H1 (cell line): ENCODE results near the gene TSR3. TPM values are rescaled to one million over a fixed set of nuclear protein-coding genes. Genes with fewer than 3 reads are reported as not detected.

ENCODE experiments used
- CTCF ChIA-PET: fragments of 300-600 bp; sonication (Branson Sonifier 250); formaldehyde crosslinking; loops from one replicate; lab custom pipeline; 2021; ENCODE audit not compliant: partially characterized antibody; lab: Charles Lee
- POLR2A ChIA-PET: fragments of 300-600 bp; sonication (Branson Sonifier 250); formaldehyde crosslinking; loops from one replicate; lab custom pipeline; 2021; ENCODE audit warnings: inconsistent platforms; ENCODE audit not compliant: partially characterized antibody; lab: Charles Lee
- DNase-seq, 2 experiments: peaks; one replicate each; pipeline versions ENCODE4 v3.0.0 to v3.0.0-alpha.2; 2010 to 2022; ENCODE audit warnings: low spot score in 2 of 2, low read depth in 1 of 2, mixed read lengths in 1 of 2
- FAIRE-seq: peaks from 2 replicates; lab custom pipeline; 2011; peaks lifted over from hg19 to GRCh38; lab: Jason Lieb, UNC
- H2AFZ ChIP-seq: 2 replicates; pipeline ENCODE4 v1.8.1; 2012; ENCODE audit warnings: low read length, inconsistent platforms
- H2AK5ac ChIP-seq: 2 replicates; pipeline ENCODE4 v1.6.1; 2013; ENCODE audit warnings: low read depth, low read length
- H2BK120ac ChIP-seq: replicated peaks from 2 replicates; pipeline ENCODE3; 2013; ENCODE audit warnings: low read depth, low read length, inconsistent platforms
- H2BK12ac ChIP-seq: 2 replicates; pipeline ENCODE4 v1.6.1; 2013; ENCODE audit warnings: low read depth, low read length
- H2BK15ac ChIP-seq: 2 replicates; pipeline ENCODE4 v1.6.1; 2013; ENCODE audit warnings: low read length
- H2BK20ac ChIP-seq: 2 replicates; pipeline ENCODE4 v1.6.1; 2013; ENCODE audit warnings: low read length
- H2BK5ac ChIP-seq: 2 replicates; pipeline ENCODE4 v1.6.1; 2013; ENCODE audit warnings: low read depth, low read length
- H3K14ac ChIP-seq: 2 replicates; pipeline ENCODE4 v1.6.1; 2013; ENCODE audit warnings: inconsistent platforms; ENCODE audit not compliant: insufficient read length
- H3K18ac ChIP-seq: 2 replicates; pipeline ENCODE4 v1.6.1; 2013; ENCODE audit warnings: low read length; ENCODE audit errors: extremely low read depth
- H3K23ac ChIP-seq: 2 replicates; pipeline ENCODE4 v1.6.1; 2013; ENCODE audit warnings: inconsistent platforms; ENCODE audit not compliant: insufficient read length
- H3K23me2 ChIP-seq: 2 replicates; pipeline ENCODE4 v1.6.1; 2013; ENCODE audit warnings: low read depth, low read length
- H3K27ac ChIP-seq: 2 replicates; pipeline ENCODE4 v1.6.1; 2011; ENCODE audit warnings: low read depth, low read length, inconsistent platforms
- H3K27me3 ChIP-seq, 4 experiments: replicated peaks in 1 of 4; 1 replicate in 1 of 4; 2 replicates in 3 of 4; pipeline versions ENCODE4 v1.6.1 to v1.8.1; 2011 to 2013; ENCODE audit warnings: low read length in 3 of 4, mild to moderate bottlenecking in 3 of 4, inconsistent platforms in 2 of 4, mixed read lengths in 2 of 4, moderate library complexity in 1 of 4; ENCODE audit not compliant: control insufficient read depth in 3 of 4, insufficient read depth in 3 of 4; ENCODE audit errors: extremely low read depth in 1 of 4
- H3K36me3 ChIP-seq, 4 experiments: 2 replicates each; pipeline versions ENCODE4 v1.6.1 to v1.8.1; 2011 to 2013; ENCODE audit warnings: mild to moderate bottlenecking in 4 of 4, low read length in 3 of 4, moderate library complexity in 2 of 4, control low read depth in 1 of 4, inconsistent platforms in 1 of 4; ENCODE audit not compliant: insufficient read depth in 4 of 4, control insufficient read depth in 2 of 4
- H3K4ac ChIP-seq: replicated peaks from 2 replicates; pipeline ENCODE3; 2013; ENCODE audit warnings: low read length, low read depth, mixed read lengths, inconsistent platforms; ENCODE audit not compliant: insufficient read length
- H3K4me1 ChIP-seq, 4 experiments: replicated peaks in 1 of 4; 1 replicate in 1 of 4; 2 replicates in 3 of 4; pipeline versions ENCODE4 v1.6.1 to v1.8.1; 2011 to 2013; ENCODE audit warnings: low read length in 3 of 4, inconsistent platforms in 2 of 4, mixed read lengths in 1 of 4; ENCODE audit not compliant: insufficient read depth in 4 of 4, control insufficient read depth in 3 of 4
- H3K4me2 ChIP-seq, 2 experiments: 2 replicates each; pipeline versions ENCODE4 v1.6.1 to v1.8.1; 2011 to 2013; ENCODE audit warnings: low read depth in 2 of 2, low read length in 2 of 2, control low read depth in 1 of 2, inconsistent platforms in 1 of 2, mild to moderate bottlenecking in 1 of 2; ENCODE audit not compliant: insufficient read depth in 1 of 2
- H3K4me3 ChIP-seq, 4 experiments: fragments of 200-600, 300-600 bp in 1 of 4; sonication (generic), shearing (Covaris generic), sonication (Bioruptor Twin) in 1 of 4; 2 replicates each; pipeline versions ENCODE4 v1.5.1 to v1.8.1; 2011 to 2016; ENCODE audit warnings: low read length in 4 of 4, low read depth in 3 of 4, control low read depth in 2 of 4, inconsistent platforms in 2 of 4, mild to moderate bottlenecking in 2 of 4, mixed read lengths in 1 of 4, moderate library complexity in 1 of 4; ENCODE audit not compliant: insufficient read depth in 2 of 4; ENCODE audit errors: extremely low read depth in 1 of 4
- H3K56ac ChIP-seq: replicated peaks from 2 replicates; pipeline ENCODE3; 2013; ENCODE audit warnings: low read depth, mild to moderate bottlenecking, mixed read lengths, low read length, inconsistent platforms; ENCODE audit not compliant: insufficient read length
- H3K79me1 ChIP-seq: 2 replicates; pipeline ENCODE4 v1.6.1; 2013; ENCODE audit warnings: low read depth, low read length, control low read depth
- H3K79me2 ChIP-seq, 2 experiments: 2 replicates each; pipeline versions ENCODE4 v1.6.1 to v1.8.1; 2012 to 2013; ENCODE audit warnings: low read length in 2 of 2, mild to moderate bottlenecking in 2 of 2, inconsistent platforms in 1 of 2; ENCODE audit not compliant: insufficient read depth in 2 of 2, control insufficient read depth in 1 of 2
- H3K9ac ChIP-seq, 4 experiments: replicated peaks in 1 of 4; 1 replicate in 1 of 4; 2 replicates in 3 of 4; pipeline versions ENCODE4 v1.6.1 to v1.8.1; 2011 to 2013; ENCODE audit warnings: low read depth in 3 of 4, low read length in 3 of 4, control low read depth in 2 of 4, mild to moderate bottlenecking in 2 of 4, moderate library complexity in 2 of 4, inconsistent platforms in 1 of 4; ENCODE audit errors: extremely low read depth in 1 of 4
- H3K9me3 ChIP-seq, 2 experiments: 2 replicates each; pipeline versions ENCODE4 v1.6.1 to v1.8.1; 2012 to 2013; ENCODE audit warnings: mild to moderate bottlenecking in 2 of 2, moderate library complexity in 2 of 2, control low read depth in 1 of 2, inconsistent platforms in 1 of 2, low read depth in 1 of 2, low read length in 1 of 2, mixed read lengths in 1 of 2; ENCODE audit not compliant: insufficient read depth in 2 of 2
- H4K20me1 ChIP-seq, 2 experiments: replicated peaks in 1 of 2; 2 replicates each; pipeline versions ENCODE3 to v1.8.1; 2011 to 2013; ENCODE audit warnings: inconsistent platforms in 2 of 2, low read length in 2 of 2, mild to moderate bottlenecking in 1 of 2; ENCODE audit not compliant: insufficient read depth in 2 of 2, control insufficient read depth in 1 of 2
- H4K5ac ChIP-seq: 2 replicates; pipeline ENCODE4 v1.6.1; 2013; ENCODE audit warnings: low read length, low read depth, mixed read lengths, inconsistent platforms; ENCODE audit not compliant: insufficient read length
- H4K8ac ChIP-seq: 2 replicates; pipeline ENCODE4 v1.8.0; 2013; ENCODE audit warnings: mild to moderate bottlenecking, moderate library complexity, low read length, inconsistent platforms; ENCODE audit not compliant: insufficient read depth; ENCODE audit errors: extremely low read depth
- H4K91ac ChIP-seq: replicated peaks from 2 replicates; pipeline ENCODE3; 2013; ENCODE audit warnings: low read length, mixed read lengths, inconsistent platforms; ENCODE audit not compliant: insufficient read length
- CBX5 ChIP-seq: fragments of 300-800, 300-1000 bp; sonication (generic); IDR thresholded peaks from 2 replicates; pipeline ENCODE4 v1.7.1; 2016; ENCODE audit warnings: antibody characterized with exemption, low read length, low read depth
- CTBP2 ChIP-seq: IDR thresholded peaks from 2 replicates; pipeline ENCODE4 v1.7.0; 2011; ENCODE audit warnings: borderline replicate concordance, mild to moderate bottlenecking, moderate library complexity, mixed read lengths, low read length; ENCODE audit not compliant: insufficient read depth, insufficient read length
- CTCF ChIP-seq, 3 experiments: IDR thresholded peaks; 1 replicate in 2 of 3; 2 replicates in 1 of 3; pipeline versions ENCODE4 v1.5.1 to v1.6.1; 2011; ENCODE audit warnings: low read length in 3 of 3, mild to moderate bottlenecking in 3 of 3, inconsistent platforms in 2 of 3, low read depth in 1 of 3, moderate library complexity in 1 of 3; ENCODE audit not compliant: insufficient read depth in 1 of 3; ENCODE audit errors: control extremely low read depth in 1 of 3
- EP300 ChIP-seq, 2 experiments: IDR thresholded peaks; 1 replicate in 1 of 2; 2 replicates in 1 of 2; pipeline ENCODE4 v1.6.1; 2011 to 2012; ENCODE audit warnings: low read depth in 2 of 2, low read length in 2 of 2, mild to moderate bottlenecking in 2 of 2, borderline replicate concordance in 1 of 2, inconsistent platforms in 1 of 2, moderate library complexity in 1 of 2
- MAFK ChIP-seq: IDR thresholded peaks from 2 replicates; pipeline ENCODE4 v1.6.1; 2012; ENCODE audit warnings: low read depth, mild to moderate bottlenecking, improper control_type of control experiment, low read length
- NANOG ChIP-seq: IDR thresholded peaks from 2 replicates; pipeline ENCODE4 v1.6.1; 2011; ENCODE audit warnings: low read length, low read depth, mild to moderate bottlenecking, inconsistent platforms; ENCODE audit not compliant: insufficient read depth, poor library complexity, severe bottlenecking
- PHF8 ChIP-seq: fragments of 200-600 bp; sonication (generic); conservative IDR thresholded peaks from 2 replicates; pipeline ENCODE4 v1.7.1; 2012; ENCODE audit warnings: low read depth, mild to moderate bottlenecking, inconsistent platforms, low read length, moderate library complexity
- ZNF274 ChIP-seq: IDR thresholded peaks from 2 replicates; pipeline ENCODE4 v1.7.0; 2012; ENCODE audit warnings: low read length, borderline replicate concordance; ENCODE audit errors: extremely low read depth
- WGBS, 2 experiments: shearing (Covaris generic) in 1 of 2; methylation state at CpG; one replicate each; pipeline versions ENCODE4 v1.1.6 to v1.1.7; 2013 to 2015; ENCODE audit warnings: low lambda C conversion rate in 2 of 2, mixed read lengths in 2 of 2, inconsistent platforms in 1 of 2, low coverage in 1 of 2, missing lambda C conversion rate in 1 of 2; ENCODE audit not compliant: insufficient replicate concordance in 2 of 2, insufficient coverage in 1 of 2, insufficient read length in 1 of 2; ENCODE audit errors: extremely low coverage in 1 of 2, missing lambda C conversion rate in 1 of 2; 5-methylcytosine and 5-hydroxymethylcytosine counted together
- polyA plus RNA-seq, 7 experiments: library from polyadenylated mRNA; depleted of rRNA in 3 of 7; stranded (reverse) in 5 of 7; unstranded in 2 of 7; fragments of >200 nt in 5 of 7; fragments of 200-250 nt in 2 of 7; gene quantifications; 1 replicate in 5 of 7; 2 replicates in 1 of 7; 4 replicates in 1 of 7; pipeline versions ENCODE4 v1.2.1 to v1.2.3, GENCODE V29; 2011 to 2013; ENCODE audit warnings: missing spikeins in 2 of 7, mixed read lengths in 2 of 7
- total RNA-seq: library from RNA; stranded (reverse); fragmentation: NEBNext Ultra II Directional; extraction: Animal tissue kit (Norgen Biotek cat#: 25700); gene quantifications from 2 replicates; pipeline ENCODE4 v1.2.1, GENCODE V29; 2021

The TSR3 gene
- total and polyA plus RNA-seq, 2 of the 8 experiments (the other 6 are each of a cell fraction or from before 2014, with no cell fraction given), result 43.1 to 52.3 TPM

- 80% methylated on average over 16 of the region's 19 CpGs; no CpG with 5 or more reads in 1 of the 2 experiments for WGBS, 2 experiments
- H3K4me2 ChIP-seq, result no peak overlapping the region
- H3K4me1 ChIP-seq, result no peaks in the 10 kb centered on the region
- H3K23ac ChIP-seq, result no peak overlapping the region
- H2BK15ac ChIP-seq, result no peak overlapping the region
- H2AK5ac ChIP-seq, result no peak overlapping the region
- peaks cover 10 to 17% (median 13%) of the 10 kb centered on the region in 4 experiments; a peak in 6 of 8 replicates for H3K36me3 ChIP-seq
- H3K4ac ChIP-seq, result no peak overlapping the region
- DNase-seq (no peak), FAIRE-seq (no peak)
- peaks cover 0 to 40% of the 10 kb centered on the region in 2 experiments; a peak in 2 of 4 replicates for H3K79me2 ChIP-seq
- no peak overlapping the region for H2BK20ac ChIP-seq
- peaks cover 23% of the 10 kb centered on the region for H3K79me1 ChIP-seq
- ChIA-PET CTCF (interaction anchor here (1.6 to 8.1 kb wide), 2 partner anchors 22 to 56 kb away, joined by 5 to 59 read pairs; no protein-coding TSS in a partner anchor), POLR2A (interaction anchor here (1.5 kb wide), 1 partner anchor 32 kb away, joined by 3 read pairs; no protein-coding TSS in a partner anchor)
- H2AFZ ChIP-seq, result no peak overlapping the region
- H3K27ac ChIP-seq, result no peak overlapping the region
- H2BK5ac ChIP-seq, result no peak overlapping the region
- H3K18ac ChIP-seq, result no peak overlapping the region
- no peaks in the 10 kb centered on the region for H3K9me3 ChIP-seq
- H4K8ac ChIP-seq, result no peak overlapping the region
- H2BK12ac ChIP-seq, result no peak overlapping the region
- no peak overlapping the region for H2BK120ac ChIP-seq
- no peak overlapping the region for H4K5ac ChIP-seq
- H3K9ac ChIP-seq, result no peak overlapping the region
- no peaks in the 10 kb centered on the region; a peak in 1 of 7 replicates for H3K27me3 ChIP-seq
- no peak overlapping the region for H4K91ac ChIP-seq
- no peak overlapping the region for H3K56ac ChIP-seq
- peaks cover 11 to 33% of the 10 kb centered on the region in 2 experiments for H4K20me1 ChIP-seq
- no peaks in the 10 kb centered on the region for H3K23me2 ChIP-seq
- no peak overlapping the region for H3K14ac ChIP-seq
- H3K4me3 ChIP-seq, result no peak overlapping the region
- no peak for TF ChIP-seq CTCF (IDR thresholded peaks at IDR 0.05; ENCODE audit: control extremely low read depth in 1 of 3, insufficient read depth in 1 of 3, low read depth in 1 of 3, low read length in 3 of 3)
- no peak for TF ChIP-seq CBX5
- TF ChIP-seq ZNF274, result no peak
- TF ChIP-seq MAFK, result no peak
- TF ChIP-seq NANOG, result no peak
- TF ChIP-seq EP300 (IDR thresholded peaks at IDR 0.05; ENCODE audit: borderline replicate concordance in 1 of 2, low read depth in 2 of 2, low read length in 2 of 2), result no peak
- no peak for TF ChIP-seq CTBP2
- TF ChIP-seq PHF8, result no peak
These were observed 6.4 kb upstream of the TSR3 start for GRCh38 chr16:1357906-1358566.
